OCI-LY1 (cell line): ENCODE measurements around the gene PRDM8.

Experiments
- EZH2 ChIP-seq: fragments of 200-600 bp; sonication (generic), shearing (Covaris generic); IDR thresholded peaks from 2 replicates; pipeline ENCODE4 v1.8.0; 2017; ENCODE audit warnings: borderline replicate concordance, mixed run types, mild to moderate bottlenecking, antibody characterized with exemption, low read length, moderate library complexity, mixed read lengths
- TF ChIP-seq, protein P1 (sequence below): fragments of 200-600 bp; sonication (generic), shearing (Covaris generic); IDR thresholded peaks from 2 replicates; pipeline ENCODE4 v1.5.1; 2017; ENCODE audit warnings: mild to moderate bottlenecking, antibody characterized with exemption, low read length, moderate library complexity, mixed read lengths

- TF ChIP-seq EZH2, result no peak
- TF ChIP-seq, protein P1, sequence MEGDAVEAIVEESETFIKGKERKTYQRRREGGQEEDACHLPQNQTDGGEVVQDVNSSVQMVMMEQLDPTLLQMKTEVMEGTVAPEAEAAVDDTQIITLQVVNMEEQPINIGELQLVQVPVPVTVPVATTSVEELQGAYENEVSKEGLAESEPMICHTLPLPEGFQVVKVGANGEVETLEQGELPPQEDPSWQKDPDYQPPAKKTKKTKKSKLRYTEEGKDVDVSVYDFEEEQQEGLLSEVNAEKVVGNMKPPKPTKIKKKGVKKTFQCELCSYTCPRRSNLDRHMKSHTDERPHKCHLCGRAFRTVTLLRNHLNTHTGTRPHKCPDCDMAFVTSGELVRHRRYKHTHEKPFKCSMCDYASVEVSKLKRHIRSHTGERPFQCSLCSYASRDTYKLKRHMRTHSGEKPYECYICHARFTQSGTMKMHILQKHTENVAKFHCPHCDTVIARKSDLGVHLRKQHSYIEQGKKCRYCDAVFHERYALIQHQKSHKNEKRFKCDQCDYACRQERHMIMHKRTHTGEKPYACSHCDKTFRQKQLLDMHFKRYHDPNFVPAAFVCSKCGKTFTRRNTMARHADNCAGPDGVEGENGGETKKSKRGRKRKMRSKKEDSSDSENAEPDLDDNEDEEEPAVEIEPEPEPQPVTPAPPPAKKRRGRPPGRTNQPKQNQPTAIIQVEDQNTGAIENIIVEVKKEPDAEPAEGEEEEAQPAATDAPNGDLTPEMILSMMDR, result no peak
Observed at GRCh38 chr4:80155316-80155982, 41.9 kb upstream of the PRDM8 start.
